HCT116 (cell line): ENCODE results near the gene ATP1A2.

Source experiments
- CTCF ChIP-seq, 3 experiments: fragments of 200-600 bp in 1 of 3; sonication (generic) in 1 of 3; IDR thresholded peaks in 2 of 3; conservative IDR thresholded peaks in 1 of 3; 2 replicates each; pipeline ENCODE4 v1.5.1; 2012 to 2017; ENCODE audit warnings: low read depth in 2 of 3, low read length in 2 of 3, antibody characterized with exemption in 1 of 3, borderline replicate concordance in 1 of 3, control low read depth in 1 of 3, mild to moderate bottlenecking in 1 of 3, mixed read lengths in 1 of 3, mixed run types in 1 of 3, moderate library complexity in 1 of 3; ENCODE audit not compliant: insufficient read depth in 1 of 3
- EZH2 ChIP-seq: fragments of 200-600 bp; sonication (generic); IDR thresholded peaks from 2 replicates; pipeline ENCODE4 v1.6.1; 2017; ENCODE audit warnings: antibody characterized with exemption, mixed run types
- EZH2phosphoT487 ChIP-seq: fragments of 200-600 bp; IDR thresholded peaks from 2 replicates; pipeline ENCODE4 v1.6.1; 2018; ENCODE audit warnings: antibody characterized with exemption, borderline replicate concordance
- POLR2A ChIP-seq: IDR thresholded peaks from 2 replicates; pipeline ENCODE4 v1.7.0; 2011; ENCODE audit warnings: borderline replicate concordance; ENCODE audit not compliant: insufficient read depth, insufficient read length; ENCODE audit errors: extremely low read depth
- RAD21 ChIP-seq: IDR thresholded peaks from 2 replicates; pipeline ENCODE4 v1.6.1; 2012; ENCODE audit warnings: low read depth, mild to moderate bottlenecking
- SIN3A ChIP-seq: IDR thresholded peaks from 2 replicates; pipeline ENCODE4 v1.6.1; 2012; ENCODE audit warnings: low read depth
- TCF7L2 ChIP-seq: IDR thresholded peaks from 2 replicates; pipeline ENCODE4 v1.7.0; 2011; ENCODE audit warnings: borderline replicate concordance, inconsistent platforms; ENCODE audit not compliant: insufficient read depth, insufficient read length; ENCODE audit errors: extremely low read depth
- YY1 ChIP-seq: IDR thresholded peaks from 2 replicates; pipeline ENCODE4 v1.6.1; 2011; ENCODE audit warnings: low read length, low read depth, moderate library complexity, mild to moderate bottlenecking; ENCODE audit not compliant: insufficient replicate concordance; ENCODE audit errors: extremely low read depth
- ZNF274 ChIP-seq: fragments of 200-500 bp; sonication (Bioruptor generic); IDR thresholded peaks from 2 replicates; pipeline ENCODE4 v1.6.1; 2014; ENCODE audit warnings: mild to moderate bottlenecking, low read depth, low read length, inconsistent platforms
- TF ChIP-seq, protein P1 (sequence below): IDR thresholded peaks from 2 replicates; pipeline ENCODE4 v1.6.1; 2012; ENCODE audit warnings: low read depth
- TF ChIP-seq, protein P2 (sequence below): IDR thresholded peaks from 2 replicates; pipeline ENCODE4 v1.6.1; 2012

DNA sequence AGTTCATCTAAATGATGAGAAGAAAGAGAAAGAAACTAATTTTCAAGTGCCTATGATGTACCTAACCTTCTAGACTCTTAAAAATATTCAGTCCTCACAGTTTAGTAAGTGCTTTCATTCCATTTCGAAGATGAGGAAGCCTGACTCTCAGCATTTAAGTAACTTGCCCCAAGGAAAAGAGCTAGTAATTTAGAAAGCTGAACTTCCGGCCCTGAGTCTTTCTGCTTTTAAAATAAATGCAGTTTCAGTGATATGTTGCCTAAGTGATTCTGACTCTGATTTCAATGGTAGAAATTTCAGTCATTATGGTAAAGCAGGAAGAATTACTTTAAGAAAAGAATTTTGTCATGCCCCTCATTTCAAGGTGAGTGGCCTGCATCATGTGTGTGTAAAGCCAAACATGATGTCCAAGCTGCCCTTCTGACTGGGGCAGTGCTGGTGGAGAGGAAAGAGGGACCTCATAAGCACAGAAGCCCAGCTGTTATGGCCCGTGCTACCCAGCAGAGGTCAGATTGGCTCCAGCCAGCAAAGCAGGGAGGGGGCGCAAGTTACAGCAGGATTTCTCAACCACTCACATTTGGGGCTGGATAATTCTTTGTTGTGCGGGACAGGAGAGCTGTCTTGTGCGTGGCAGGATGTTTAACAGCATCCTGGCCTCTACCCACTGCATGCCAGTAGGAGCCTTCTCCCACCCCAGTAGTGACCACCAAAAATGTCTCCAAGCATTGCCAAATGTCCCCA, 46.6 kb downstream of the ATP1A2 start:
- no peak for TF ChIP-seq TCF7L2
- no peak for TF ChIP-seq POLR2A
- TF ChIP-seq CTCF (IDR thresholded peaks at IDR 0.05 in 2 of 3, conservative IDR thresholded peaks at IDR 0.05 in 1 of 3; ENCODE audit: borderline replicate concordance in 1 of 3, insufficient read depth in 1 of 3, low read depth in 2 of 3, low read length in 2 of 3) = peak; percentile 43 to 61 (median 55); a peak in 5 of 6 replicates
- TF ChIP-seq ZNF274 = no peak
- TF ChIP-seq, protein P1, sequence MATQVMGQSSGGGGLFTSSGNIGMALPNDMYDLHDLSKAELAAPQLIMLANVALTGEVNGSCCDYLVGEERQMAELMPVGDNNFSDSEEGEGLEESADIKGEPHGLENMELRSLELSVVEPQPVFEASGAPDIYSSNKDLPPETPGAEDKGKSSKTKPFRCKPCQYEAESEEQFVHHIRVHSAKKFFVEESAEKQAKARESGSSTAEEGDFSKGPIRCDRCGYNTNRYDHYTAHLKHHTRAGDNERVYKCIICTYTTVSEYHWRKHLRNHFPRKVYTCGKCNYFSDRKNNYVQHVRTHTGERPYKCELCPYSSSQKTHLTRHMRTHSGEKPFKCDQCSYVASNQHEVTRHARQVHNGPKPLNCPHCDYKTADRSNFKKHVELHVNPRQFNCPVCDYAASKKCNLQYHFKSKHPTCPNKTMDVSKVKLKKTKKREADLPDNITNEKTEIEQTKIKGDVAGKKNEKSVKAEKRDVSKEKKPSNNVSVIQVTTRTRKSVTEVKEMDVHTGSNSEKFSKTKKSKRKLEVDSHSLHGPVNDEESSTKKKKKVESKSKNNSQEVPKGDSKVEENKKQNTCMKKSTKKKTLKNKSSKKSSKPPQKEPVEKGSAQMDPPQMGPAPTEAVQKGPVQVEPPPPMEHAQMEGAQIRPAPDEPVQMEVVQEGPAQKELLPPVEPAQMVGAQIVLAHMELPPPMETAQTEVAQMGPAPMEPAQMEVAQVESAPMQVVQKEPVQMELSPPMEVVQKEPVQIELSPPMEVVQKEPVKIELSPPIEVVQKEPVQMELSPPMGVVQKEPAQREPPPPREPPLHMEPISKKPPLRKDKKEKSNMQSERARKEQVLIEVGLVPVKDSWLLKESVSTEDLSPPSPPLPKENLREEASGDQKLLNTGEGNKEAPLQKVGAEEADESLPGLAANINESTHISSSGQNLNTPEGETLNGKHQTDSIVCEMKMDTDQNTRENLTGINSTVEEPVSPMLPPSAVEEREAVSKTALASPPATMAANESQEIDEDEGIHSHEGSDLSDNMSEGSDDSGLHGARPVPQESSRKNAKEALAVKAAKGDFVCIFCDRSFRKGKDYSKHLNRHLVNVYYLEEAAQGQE = no peak
- TF ChIP-seq EZH2phosphoT487 = no peak
- TF ChIP-seq, protein P2, sequence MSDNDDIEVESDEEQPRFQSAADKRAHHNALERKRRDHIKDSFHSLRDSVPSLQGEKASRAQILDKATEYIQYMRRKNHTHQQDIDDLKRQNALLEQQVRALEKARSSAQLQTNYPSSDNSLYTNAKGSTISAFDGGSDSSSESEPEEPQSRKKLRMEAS = no peak
- no peak for TF ChIP-seq EZH2
- no peak for TF ChIP-seq SIN3A
- TF ChIP-seq RAD21 = peak; percentile 59
- no peak for TF ChIP-seq YY1
